HCT116 (cell line): ENCODE results near the gene RAB13. TPM values are rescaled to one million over a fixed set of nuclear protein-coding genes. Genes with fewer than 3 reads are reported as not detected.

Experiments used
- ATAC-seq: fragments of 200-7000 bp; cut with Tn5 transposase; 2 replicates; pipeline ENCODE4 v1.9.1; 2020; ENCODE audit warnings: mild to moderate bottlenecking, moderate library complexity
- BruUV-seq: library from RNA; stranded (reverse); fragments of 400-500 nt; replicated peaks from 2 replicates; lab custom pipeline; 2021; lab: Mats Ljungman, UMichigan
- CTCF ChIA-PET: fragments of 300-600 bp; sonication (Branson Sonifier 250); formaldehyde crosslinking; loops from one replicate; lab custom pipeline; 2021; ENCODE audit warnings: antibody characterized with exemption; lab: Charles Lee
- POLR2A ChIA-PET: fragments of 300-600, 350-600 bp; sonication (Branson Sonifier 250); formaldehyde crosslinking; loops from one replicate; lab custom pipeline; 2021; ENCODE audit warnings: antibody characterized with exemption; lab: Charles Lee
- RAD21 ChIA-PET, 2 experiments: fragments of 300-600 bp; sonication (Branson Sonifier 250); formaldehyde crosslinking; loops; one replicate each; lab custom pipeline; 2023; ENCODE audit warnings: low total read pairs in 2 of 2; ENCODE audit not compliant: uncharacterized antibody in 2 of 2, unreplicated experiment in 2 of 2, low non-redundant PET in 1 of 2; lab: Charles Lee
- DNase-seq: peaks from one replicate; pipeline ENCODE4 v3.0.0-alpha.2; 2010; ENCODE audit warnings: low read depth, low spot score
- H2AFZ ChIP-seq: fragments of 200-600 bp; shearing (Covaris generic), sonication (generic); 2 replicates; pipeline ENCODE4 v1.6.1; 2017; ENCODE audit warnings: low read depth, mixed run types, mixed read lengths, antibody characterized with exemption, low read length; ENCODE audit not compliant: poor library complexity, severe bottlenecking
- H3K27ac ChIP-seq: 2 replicates; pipeline ENCODE4 v1.5.1; 2012; ENCODE audit warnings: low read depth, low read length
- H3K27me3 ChIP-seq: fragments of 200-600 bp; sonication (generic); 2 replicates; pipeline ENCODE4 v1.6.1; 2016; ENCODE audit warnings: mixed run types, low read length, mixed read lengths; ENCODE audit not compliant: insufficient read depth
- H3K36me3 ChIP-seq, 2 experiments: fragments of 200-500 bp in 1 of 2; fragments of 200-600 bp in 1 of 2; sonication (Bioruptor generic) in 1 of 2; sonication (generic) in 1 of 2; 2 replicates each; pipeline versions ENCODE4 v1.5.1 to v1.6.1; 2014 to 2016; ENCODE audit warnings: low read length in 2 of 2, inconsistent platforms in 1 of 2, mixed read lengths in 1 of 2, mixed run types in 1 of 2; ENCODE audit not compliant: insufficient read depth in 2 of 2, control insufficient read depth in 1 of 2
- H3K4me1 ChIP-seq, 2 experiments: fragments of 200-600 bp in 1 of 2; sonication (generic) in 1 of 2; 2 replicates each; pipeline versions ENCODE4 v1.5.1 to v1.6.1; 2012 to 2017; ENCODE audit warnings: low read length in 2 of 2, inconsistent platforms in 1 of 2, mild to moderate bottlenecking in 1 of 2, mixed read lengths in 1 of 2, mixed run types in 1 of 2, moderate library complexity in 1 of 2; ENCODE audit not compliant: insufficient read depth in 2 of 2, control insufficient read depth in 1 of 2
- H3K4me2 ChIP-seq: fragments of 200-600 bp; sonication (generic); 2 replicates; pipeline ENCODE4 v1.6.1; 2017; ENCODE audit warnings: mixed run types, low read length, mixed read lengths
- H3K4me3 ChIP-seq, 2 experiments: fragments of 200-600 bp in 1 of 2; sonication (generic) in 1 of 2; replicated peaks in 1 of 2; 2 replicates each; pipeline ENCODE4 v1.5.1; 2011 to 2016; ENCODE audit warnings: low read length in 2 of 2, control low read depth in 1 of 2, low read depth in 1 of 2, mild to moderate bottlenecking in 1 of 2, mixed read lengths in 1 of 2, mixed run types in 1 of 2
- H3K79me2 ChIP-seq: fragments of 200-600 bp; sonication (generic); 2 replicates; pipeline ENCODE4 v1.6.1; 2017; ENCODE audit warnings: mild to moderate bottlenecking, mixed run types, low read length, moderate library complexity, mixed read lengths; ENCODE audit not compliant: insufficient read depth
- H3K9ac ChIP-seq: fragments of 200-600 bp; sonication (generic); 2 replicates; pipeline ENCODE4 v1.6.1; 2016; ENCODE audit warnings: low read length, mixed read lengths
- H3K9me2 ChIP-seq: fragments of 200-600 bp; sonication (generic), shearing (Covaris generic); 2 replicates; pipeline ENCODE4 v1.6.1; 2017; ENCODE audit warnings: mixed run types, mild to moderate bottlenecking, moderate library complexity; ENCODE audit not compliant: insufficient read depth
- H3K9me3 ChIP-seq, 2 experiments: fragments of 200-500 bp in 1 of 2; fragments of 200-600 bp in 1 of 2; sonication (Bioruptor generic) in 1 of 2; sonication (generic) in 1 of 2; 2 replicates each; pipeline ENCODE4 v1.6.1; 2014 to 2017; ENCODE audit warnings: low read length in 2 of 2, mixed read lengths in 2 of 2, inconsistent platforms in 1 of 2, low read depth in 1 of 2, mild to moderate bottlenecking in 1 of 2, mixed run types in 1 of 2, moderate library complexity in 1 of 2; ENCODE audit not compliant: control insufficient read depth in 1 of 2, insufficient read depth in 1 of 2
- H4K20me1 ChIP-seq: fragments of 200-600 bp; sonication (generic), shearing (Covaris generic); 2 replicates; pipeline ENCODE4 v1.6.1; 2017; ENCODE audit warnings: mixed run types, mild to moderate bottlenecking, moderate library complexity; ENCODE audit not compliant: insufficient read depth
- CBX3 ChIP-seq: IDR thresholded peaks from 2 replicates; pipeline ENCODE4 v1.6.1; 2012; ENCODE audit warnings: low read depth
- CEBPB ChIP-seq: IDR thresholded peaks from 2 replicates; pipeline ENCODE4 v1.6.1; 2012; ENCODE audit warnings: low read depth
- EGR1 ChIP-seq: IDR thresholded peaks from 2 replicates; pipeline ENCODE4 v1.6.1; 2012; ENCODE audit warnings: low read depth
- ELF1 ChIP-seq: IDR thresholded peaks from 2 replicates; pipeline ENCODE4 v1.6.1; 2012; ENCODE audit warnings: low read depth, borderline replicate concordance
- EZH2phosphoT487 ChIP-seq: fragments of 200-600 bp; IDR thresholded peaks from 2 replicates; pipeline ENCODE4 v1.6.1; 2018; ENCODE audit warnings: antibody characterized with exemption, borderline replicate concordance
- FOSL1 ChIP-seq: IDR thresholded peaks from 2 replicates; pipeline ENCODE4 v1.6.1; 2012; ENCODE audit warnings: low read depth
- JUND ChIP-seq: IDR thresholded peaks from 2 replicates; pipeline ENCODE4 v1.6.1; 2012
- MAX ChIP-seq: IDR thresholded peaks from 2 replicates; pipeline ENCODE4 v1.6.1; 2012
- POLR2A ChIP-seq: IDR thresholded peaks from 2 replicates; pipeline ENCODE4 v1.7.0; 2011; ENCODE audit warnings: borderline replicate concordance; ENCODE audit not compliant: insufficient read depth, insufficient read length; ENCODE audit errors: extremely low read depth
- POLR2AphosphoS5 ChIP-seq: IDR thresholded peaks from 2 replicates; pipeline ENCODE4 v1.6.1; 2011; ENCODE audit warnings: mild to moderate bottlenecking, low read depth, low read length, moderate library complexity
- SIN3A ChIP-seq: IDR thresholded peaks from 2 replicates; pipeline ENCODE4 v1.6.1; 2012; ENCODE audit warnings: low read depth
- SP1 ChIP-seq: IDR thresholded peaks from 2 replicates; pipeline ENCODE4 v1.6.1; 2012; ENCODE audit warnings: low read depth
- SRF ChIP-seq: IDR thresholded peaks from 2 replicates; pipeline ENCODE4 v1.6.1; 2012; ENCODE audit warnings: low read depth
- TCF7L2 ChIP-seq: IDR thresholded peaks from 2 replicates; pipeline ENCODE4 v1.7.0; 2011; ENCODE audit warnings: borderline replicate concordance, inconsistent platforms; ENCODE audit not compliant: insufficient read depth, insufficient read length; ENCODE audit errors: extremely low read depth
- YY1 ChIP-seq: IDR thresholded peaks from 2 replicates; pipeline ENCODE4 v1.6.1; 2011; ENCODE audit warnings: low read length, low read depth, moderate library complexity, mild to moderate bottlenecking; ENCODE audit not compliant: insufficient replicate concordance; ENCODE audit errors: extremely low read depth
- ZFX ChIP-seq: fragments of 450-650 bp; IDR thresholded peaks from 2 replicates; pipeline ENCODE4 v1.6.1; 2017
- intact Hi-C: fragments of 100-400 bp; cut with micrococcal nuclease; formaldehyde crosslinking; loops from 2 replicates; pipeline ENCODE4 v1.10.0; 2022
- total RNA-seq: library from RNA; stranded (reverse); gene quantifications from one replicate; pipeline ENCODE4 v1.2.1, GENCODE V29; 2021; ENCODE audit not compliant: unreplicated experiment
- TF ChIP-seq, protein P1 (sequence below): IDR thresholded peaks from 2 replicates; pipeline ENCODE4 v1.6.1; 2011; ENCODE audit warnings: mild to moderate bottlenecking, low read length, moderate library complexity; ENCODE audit not compliant: insufficient replicate concordance; ENCODE audit errors: extremely low read depth

RAB13 gene
- total RNA-seq, 1 experiment from 2014 or later: 93.6 TPM

GRCh38 chr1:153990468-153991150 is 4.5 kb upstream of the RAB13 start, which contains the start of gene RPS27:
Gene RPS27 (plus strand): TSS chr1:153990762. CDS start chr1:153990797, 35 bp downstream.
- ChIA-PET RAD21 (no interaction called here), CTCF (interaction anchor here (1.3 kb wide), 1 partner anchor 13 kb away, joined by 3 read pairs; the partner anchor contains the start of gene JTB), POLR2A (interaction anchor here (0.5 to 3.2 kb wide), 32 partner anchors 9 to 458 kb away, joined by 3 to 24 read pairs (median 5); partner anchors contain the start of genes CREB3L4, CRTC2, GATAD2B and ILF2)
- peaks cover 15 to 31% of the 10 kb centered on the region in 2 experiments for H3K36me3 ChIP-seq
- H3K27me3 ChIP-seq: no peaks in the 10 kb centered on the region
- H3K79me2 ChIP-seq: peaks cover 26% of the 10 kb centered on the region
- H2AFZ ChIP-seq: no peak within 1 kb of the TSS
- no peaks in the 10 kb centered on the region for H3K9me2 ChIP-seq
- H3K27ac ChIP-seq: peak within 1 kb of the TSS; percentile 80
- peak within 1 kb of the TSS; percentile 75 for H3K4me2 ChIP-seq
- peak; percentile 51 for ATAC-seq
- peaks cover 7 to 37% of the 10 kb centered on the region in 2 experiments for H3K4me1 ChIP-seq
- peak within 1 kb of the TSS; percentile 99 for H3K9ac ChIP-seq
- peaks cover 11% of the 10 kb centered on the region; the same call in 1 of the 2 replicates for H4K20me1 ChIP-seq
- H3K9me3 ChIP-seq: no peaks in the 10 kb centered on the region
- no TSS peak for BruUV-seq
- peak; percentile 98 for DNase-seq
- TF ChIP-seq TCF7L2 (peak; percentile 100), POLR2AphosphoS5 (peak; percentile 99), ZFX (no peak; the same call in 1 of the 2 replicates), SRF (peak; percentile 91), POLR2A (peak; percentile 99), SP1 (peak; percentile 89), ELF1 (peak; percentile 95; the same call in 1 of the 2 replicates), JUND (0 out of 2 replicates have a peak, but pooled peaks have one; percentile 8), YY1 (peak; percentile 100), SIN3A (peak; percentile 96), MAX (peak; percentile 78), EZH2phosphoT487 (no peak), CEBPB (no peak), FOSL1 (no peak), EGR1 (peak; percentile 94), CBX3 (peak; percentile 84; the same call in 1 of the 2 replicates)
- TF ChIP-seq, protein P1, sequence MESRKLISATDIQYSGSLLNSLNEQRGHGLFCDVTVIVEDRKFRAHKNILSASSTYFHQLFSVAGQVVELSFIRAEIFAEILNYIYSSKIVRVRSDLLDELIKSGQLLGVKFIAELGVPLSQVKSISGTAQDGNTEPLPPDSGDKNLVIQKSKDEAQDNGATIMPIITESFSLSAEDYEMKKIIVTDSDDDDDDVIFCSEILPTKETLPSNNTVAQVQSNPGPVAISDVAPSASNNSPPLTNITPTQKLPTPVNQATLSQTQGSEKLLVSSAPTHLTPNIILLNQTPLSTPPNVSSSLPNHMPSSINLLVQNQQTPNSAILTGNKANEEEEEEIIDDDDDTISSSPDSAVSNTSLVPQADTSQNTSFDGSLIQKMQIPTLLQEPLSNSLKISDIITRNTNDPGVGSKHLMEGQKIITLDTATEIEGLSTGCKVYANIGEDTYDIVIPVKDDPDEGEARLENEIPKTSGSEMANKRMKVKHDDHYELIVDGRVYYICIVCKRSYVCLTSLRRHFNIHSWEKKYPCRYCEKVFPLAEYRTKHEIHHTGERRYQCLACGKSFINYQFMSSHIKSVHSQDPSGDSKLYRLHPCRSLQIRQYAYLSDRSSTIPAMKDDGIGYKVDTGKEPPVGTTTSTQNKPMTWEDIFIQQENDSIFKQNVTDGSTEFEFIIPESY: peak; percentile 78
- peak within 1 kb of the TSS; percentile 89 to 96 for H3K4me3 ChIP-seq
- intact Hi-C loops: no loop called here
